Astrocyte (in vitro differentiated cells and primary cell): Measurements from ENCODE around the gene HOXD4. TPM values are rescaled to one million over a fixed set of nuclear protein-coding genes. Genes with fewer than 3 reads are reported as not detected.

ENCODE experiments used
- DNase-seq: peaks from one replicate; pipeline ENCODE4 v3.0.0-alpha.2; 2010; ENCODE audit warnings: low read depth
- FAIRE-seq: peaks from 2 replicates; lab custom pipeline; 2011; peaks lifted over from hg19 to GRCh38; lab: Jason Lieb, UNC
- H2AFZ ChIP-seq: 2 replicates; pipeline ENCODE4 v1.6.0; 2012; ENCODE audit warnings: low read depth, low read length, inconsistent platforms
- H3K27ac ChIP-seq: 2 replicates; pipeline ENCODE4 v1.5.1; 2011; ENCODE audit warnings: low read depth, low read length, inconsistent platforms
- H3K27me3 ChIP-seq: 2 replicates; pipeline ENCODE4 v1.6.0; 2011; ENCODE audit warnings: low read length, inconsistent platforms; ENCODE audit not compliant: insufficient read depth
- H3K36me3 ChIP-seq: 2 replicates; pipeline ENCODE4 v1.5.1; 2011; ENCODE audit warnings: low read length, inconsistent platforms; ENCODE audit not compliant: insufficient read depth
- H3K4me1 ChIP-seq: 2 replicates; pipeline ENCODE4 v1.5.1; 2011; ENCODE audit warnings: low read length, inconsistent platforms; ENCODE audit not compliant: insufficient read depth
- H3K4me2 ChIP-seq: 2 replicates; pipeline ENCODE4 v1.6.0; 2012; ENCODE audit warnings: low read length, inconsistent platforms
- H3K4me3 ChIP-seq: 2 replicates; pipeline ENCODE4 v1.5.1; 2011; ENCODE audit warnings: low read depth, mild to moderate bottlenecking, low read length, inconsistent platforms; ENCODE audit not compliant: insufficient read depth
- H3K79me2 ChIP-seq: 2 replicates; pipeline ENCODE4 v1.6.0; 2012; ENCODE audit warnings: mild to moderate bottlenecking, low read length, inconsistent platforms; ENCODE audit not compliant: insufficient read depth
- H3K9ac ChIP-seq: 2 replicates; pipeline ENCODE4 v1.6.0; 2012; ENCODE audit warnings: mild to moderate bottlenecking, low read length, inconsistent platforms
- H3K9me3 ChIP-seq: 2 replicates; pipeline ENCODE4 v1.5.1; 2012; ENCODE audit warnings: low read depth, mild to moderate bottlenecking, low read length, inconsistent platforms; ENCODE audit not compliant: insufficient read depth
- H4K20me1 ChIP-seq: 2 replicates; pipeline ENCODE4 v1.6.0; 2012; ENCODE audit warnings: low read length, inconsistent platforms; ENCODE audit not compliant: insufficient read depth
- H3K27ac Mint-ChIP-seq: one replicate; pipeline ENCODE4 v1.8.0; 2021; ENCODE audit warnings: mild to moderate bottlenecking, mixed read lengths; ENCODE audit not compliant: unreplicated experiment
- H3K27me3 Mint-ChIP-seq: one replicate; pipeline ENCODE4 v1.8.0; 2021; ENCODE audit warnings: low read depth, mixed read lengths; ENCODE audit not compliant: unreplicated experiment
- H3K36me3 Mint-ChIP-seq: one replicate; pipeline ENCODE4 v1.8.0; 2021; ENCODE audit warnings: low read depth, mixed read lengths; ENCODE audit not compliant: unreplicated experiment
- H3K4me1 Mint-ChIP-seq: one replicate; pipeline ENCODE4 v1.8.0; 2021; ENCODE audit warnings: low read depth, mixed read lengths; ENCODE audit not compliant: unreplicated experiment
- H3K4me3 Mint-ChIP-seq: one replicate; pipeline ENCODE4 v1.8.0; 2021; ENCODE audit warnings: mild to moderate bottlenecking, moderate library complexity, mixed read lengths; ENCODE audit not compliant: unreplicated experiment
- H3K9me3 Mint-ChIP-seq: one replicate; pipeline ENCODE4 v1.8.0; 2021; ENCODE audit warnings: mild to moderate bottlenecking, mixed read lengths; ENCODE audit not compliant: unreplicated experiment
- CTCF ChIP-seq: IDR thresholded peaks from 2 replicates; pipeline ENCODE4 v1.5.1; 2011; ENCODE audit warnings: low read depth, mild to moderate bottlenecking, inconsistent platforms, low read length, moderate library complexity; ENCODE audit not compliant: insufficient read depth
- EZH2 ChIP-seq: IDR thresholded peaks from 2 replicates; pipeline ENCODE4 v1.6.1; 2012; ENCODE audit warnings: mild to moderate bottlenecking, low read length, inconsistent platforms; ENCODE audit not compliant: insufficient read depth
- total RNA-seq: library from RNA; stranded (reverse); gene quantifications from 2 replicates; pipeline ENCODE4 v1.2.1, GENCODE V29; 2021

The HOXD4 gene
- total RNA-seq, 1 donor from 2014 or later = not detected

- peaks cover 76% of the 10 kb centered on the region for H3K27me3 Mint-ChIP-seq
- TF ChIP-seq CTCF = peak; percentile 19
- TF ChIP-seq EZH2 = peak; percentile 51
- no peaks in the 10 kb centered on the region for H3K79me2 ChIP-seq
- H3K36me3 Mint-ChIP-seq = peaks cover 5% of the 10 kb centered on the region
- H3K36me3 ChIP-seq = no peaks in the 10 kb centered on the region
- no peak for FAIRE-seq
- no peak overlapping the region for H3K27ac Mint-ChIP-seq
- H2AFZ ChIP-seq = no peak overlapping the region
- H3K4me1 Mint-ChIP-seq = no peaks in the 10 kb centered on the region
- no peak overlapping the region for H3K4me3 Mint-ChIP-seq
- H3K4me2 ChIP-seq = no peak overlapping the region
- peaks cover 99% of the 10 kb centered on the region for H3K27me3 ChIP-seq
- DNase-seq = no peak
- peaks cover 8% of the 10 kb centered on the region for H3K4me1 ChIP-seq
- H3K9me3 ChIP-seq = peaks cover 9% of the 10 kb centered on the region
- no peak overlapping the region for H3K4me3 ChIP-seq
- H3K27ac ChIP-seq = no peak overlapping the region
- H4K20me1 ChIP-seq = no peaks in the 10 kb centered on the region
- H3K9me3 Mint-ChIP-seq = peaks cover 40% of the 10 kb centered on the region
- no peak overlapping the region for H3K9ac ChIP-seq
Observed at GRCh38 chr2:176118601-176119339, 32.6 kb upstream of the HOXD4 start.

- Histone ChIP-seq H3K4me2 (no peak overlapping the region), H3K4me1 (peaks cover 8% of the 10 kb centered on the region), H3K79me2 (no peaks in the 10 kb centered on the region), H3K9ac (no peak overlapping the region), H4K20me1 (no peaks in the 10 kb centered on the region), H2AFZ (no peak overlapping the region), H3K27me3 (peaks cover 99% of the 10 kb centered on the region), H3K27ac (no peak overlapping the region), H3K9me3 (peaks cover 9% of the 10 kb centered on the region), H3K4me3 (no peak overlapping the region), H3K36me3 (no peaks in the 10 kb centered on the region)
- H3K9me3 Mint-ChIP-seq = peaks cover 40% of the 10 kb centered on the region
- H3K36me3 Mint-ChIP-seq = peaks cover 5% of the 10 kb centered on the region
- H3K4me1 Mint-ChIP-seq = no peaks in the 10 kb centered on the region
- DNase-seq = no peak
- H3K27me3 Mint-ChIP-seq = peaks cover 76% of the 10 kb centered on the region
- peak; percentile 38 for TF ChIP-seq EZH2
- TF ChIP-seq CTCF = no peak
- no peak overlapping the region for H3K4me3 Mint-ChIP-seq
- no peak overlapping the region for H3K27ac Mint-ChIP-seq
- no peak for FAIRE-seq
Observed at GRCh38 chr2:176120364-176121189, 30.8 kb upstream of the HOXD4 start.
